Fibroblast of skin of abdomen (primary cell): ENCODE results near the gene EPHA8.

ENCODE experiments used
- DNase-seq: peaks from one replicate; pipeline ENCODE4 v3.0.0-alpha.2; 2013

The EPHA8 gene

DNA sequence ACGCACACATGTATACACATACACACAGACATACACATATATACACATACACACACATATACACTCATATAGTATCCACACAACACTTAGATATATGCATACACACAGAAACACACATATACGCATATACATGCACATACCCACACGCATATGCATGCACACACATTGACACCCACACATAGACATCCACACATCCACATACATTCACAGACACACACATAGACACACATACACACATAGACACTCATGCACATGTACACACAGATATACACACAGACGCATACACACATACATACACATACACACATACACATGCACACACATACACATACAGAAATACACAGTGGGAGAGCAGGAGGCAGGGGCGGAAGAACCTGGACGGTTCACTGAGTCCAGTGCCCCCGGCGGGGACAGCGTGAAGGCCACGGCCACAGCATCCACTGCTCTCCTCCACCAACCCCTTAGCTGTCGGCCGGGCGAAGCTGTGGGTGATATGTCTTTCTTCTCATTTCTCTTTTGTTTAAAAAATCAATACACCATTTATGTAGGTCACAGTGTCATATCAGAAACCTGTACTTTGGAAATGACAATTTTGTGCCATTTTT, 86.9 kb downstream of the EPHA8 start:
- no peak for DNase-seq

DNA sequence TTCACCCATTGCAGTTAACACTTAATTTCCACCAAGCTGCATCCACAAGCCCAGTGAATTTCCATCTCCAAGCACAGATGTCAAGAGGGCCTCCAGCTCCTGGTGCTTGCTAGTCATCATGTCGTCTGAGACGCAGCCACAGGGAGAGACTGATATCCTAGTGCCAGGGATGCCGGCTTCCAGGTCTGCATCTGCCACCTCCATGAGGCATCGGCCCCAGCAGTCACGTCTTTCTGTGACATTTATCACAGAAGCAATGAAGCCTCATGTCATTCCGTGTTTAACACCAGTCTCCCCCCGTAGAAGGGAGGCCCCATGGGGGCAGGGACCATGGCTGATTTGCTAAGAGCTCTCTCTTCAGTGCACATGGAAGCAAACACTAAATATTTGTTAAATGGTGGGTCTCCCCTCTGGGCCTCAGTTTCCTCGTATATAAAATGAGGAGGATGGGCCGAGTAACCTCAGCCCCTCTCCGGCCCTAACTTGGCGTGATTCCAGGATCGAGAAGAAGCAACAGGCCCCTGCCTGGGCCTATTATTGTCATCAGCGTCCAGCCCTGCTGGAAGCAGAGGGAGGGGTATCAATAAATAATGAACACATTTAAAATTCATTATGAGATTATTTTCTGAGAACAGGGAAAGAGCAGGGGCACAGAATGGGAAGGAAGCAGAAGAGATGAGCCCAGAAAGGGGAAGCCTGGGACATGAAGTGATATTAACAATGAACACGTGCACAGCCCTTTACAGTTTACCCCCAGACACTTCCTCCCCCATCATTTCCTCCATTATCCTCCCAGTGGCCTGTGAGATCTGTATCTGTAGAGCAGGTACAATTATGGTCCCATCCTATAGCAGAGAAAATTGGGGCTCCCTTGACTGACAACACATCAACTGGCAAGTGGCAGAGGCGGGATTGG, 88.9 kb downstream of the EPHA8 start:
- DNase-seq: no peak

DNA sequence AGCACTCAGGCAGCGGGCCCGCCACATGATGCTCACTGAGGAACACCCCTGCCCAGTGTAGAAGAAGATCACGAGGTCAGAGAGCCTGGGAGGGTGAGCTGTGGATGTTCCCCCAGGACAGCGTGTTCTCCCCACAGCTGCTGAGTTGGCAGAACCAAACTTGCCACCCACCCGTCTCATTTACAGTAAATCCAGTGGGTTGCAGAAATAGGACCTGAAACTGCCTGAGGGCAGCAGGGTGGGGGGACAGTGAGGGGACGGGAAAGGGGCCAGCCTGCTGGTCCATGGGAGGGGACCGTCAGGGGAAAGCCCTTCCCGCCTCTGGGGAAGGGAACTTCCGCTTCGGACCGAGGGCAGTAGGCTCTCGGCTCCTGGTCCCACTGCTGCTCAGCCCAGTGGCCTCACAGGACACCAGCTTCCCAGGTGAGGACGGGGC, 89.6 kb downstream of the EPHA8 start, which contains the start of gene C1QB:
C1QB (plus strand) TSS at position 356 of the 436 bp plus-strand sequence. CDS start 6,227 bp downstream, outside the sequence.
- DNase-seq: no peak
